CD4-positive, CD25-positive, alpha-beta regulatory T cell (primary cell): ENCODE measurements around the gene ZNF497. TPM values are rescaled to one million over a fixed set of nuclear protein-coding genes. Genes with fewer than 3 reads are reported as not detected.

Source experiments
- ATAC-seq, 2 donors: fragments of 150-1000 bp; cut with Tn5 transposase; one replicate each; pipeline ENCODE4 v1.10.0; 2021; ENCODE audit warnings: low read depth in 2 of 2, moderate number of reproducible peaks in 2 of 2, moderate library complexity in 1 of 2
- DNase-seq, 3 donors: peaks; one replicate each; pipeline versions ENCODE4 v3.0.0 to v3.0.0-alpha.2; 2012 to 2022; ENCODE audit warnings: mixed read lengths in 1 of 3
- H3K27ac ChIP-seq: one replicate; pipeline ENCODE4 v1.7.0; 2013; ENCODE audit warnings: mild to moderate bottlenecking, low read length; ENCODE audit not compliant: insufficient read depth, poor library complexity, severe bottlenecking
- H3K27me3 ChIP-seq: one replicate; pipeline ENCODE4 v1.7.0; 2013; ENCODE audit warnings: low read length; ENCODE audit not compliant: control insufficient read depth, insufficient read depth
- H3K36me3 ChIP-seq: one replicate; pipeline ENCODE4 v1.7.0; 2013; ENCODE audit warnings: mild to moderate bottlenecking, low read length, moderate library complexity; ENCODE audit not compliant: control insufficient read depth, insufficient read depth
- H3K4me1 ChIP-seq: 2 replicates; pipeline ENCODE4 v1.7.0; 2013; ENCODE audit warnings: mild to moderate bottlenecking, low read length; ENCODE audit not compliant: insufficient read depth, control insufficient read depth, poor library complexity, severe bottlenecking
- H3K4me3 ChIP-seq: one replicate; pipeline ENCODE4 v1.7.0; 2013; ENCODE audit warnings: low read depth, mild to moderate bottlenecking, low read length, moderate library complexity
- H3K9me3 ChIP-seq, 2 experiments: 1 replicate in 1 of 2; 2 replicates in 1 of 2; pipeline ENCODE4 v1.7.0; 2013; ENCODE audit warnings: low read length in 2 of 2, mild to moderate bottlenecking in 1 of 2, moderate library complexity in 1 of 2; ENCODE audit not compliant: control insufficient read depth in 2 of 2
- H3K27ac Mint-ChIP-seq, 3 donors: one replicate each; pipeline ENCODE4 v1.8.0; 2020 to 2022; ENCODE audit warnings: mild to moderate bottlenecking in 3 of 3, mixed read lengths in 3 of 3, moderate library complexity in 2 of 3
- H3K27me3 Mint-ChIP-seq: one replicate; pipeline ENCODE4 v1.8.0; 2022; ENCODE audit warnings: mild to moderate bottlenecking, mixed read lengths
- H3K36me3 Mint-ChIP-seq: one replicate; pipeline ENCODE4 v1.8.0; 2020; ENCODE audit warnings: mixed read lengths
- H3K4me1 Mint-ChIP-seq, 4 donors: one replicate each; pipeline ENCODE4 v1.8.0; 2020 to 2022; ENCODE audit warnings: mixed read lengths in 4 of 4, mild to moderate bottlenecking in 1 of 4
- H3K4me3 Mint-ChIP-seq, 4 donors: one replicate each; pipeline ENCODE4 v1.8.0; 2020 to 2022; ENCODE audit warnings: mild to moderate bottlenecking in 4 of 4, mixed read lengths in 4 of 4, moderate library complexity in 3 of 4
- H3K9me3 Mint-ChIP-seq, 7 donors: one replicate each; pipeline ENCODE4 v1.8.0; 2020 to 2022; ENCODE audit warnings: mixed read lengths in 7 of 7, mild to moderate bottlenecking in 3 of 7, moderate library complexity in 2 of 7
- polyA plus RNA-seq, 4 donors: library from polyadenylated mRNA; unstranded; fragments of 300-500 nt; fragmentation: Illumina TruSeq; gene quantifications; one replicate each; pipeline ENCODE4 v1.2.3, GENCODE V29; 2021
- total RNA-seq: library from RNA; stranded (reverse); gene quantifications from one replicate; pipeline ENCODE4 v1.2.3, GENCODE V29; 2022

The ZNF497 gene
- total and polyA plus RNA-seq, 5 donors from 2014 or later = 0.27 to 0.79 (median 0.38) TPM

GRCh38 chr19:58338825-58339558, 23.6 kb downstream of the ZNF497 start:
- peaks cover 46% of the 10 kb centered on the region for H3K36me3 Mint-ChIP-seq
- peaks cover 18% of the 10 kb centered on the region for H3K36me3 ChIP-seq
- no peaks in the 10 kb centered on the region for H3K4me1 ChIP-seq
- no peak overlapping the region for H3K27ac Mint-ChIP-seq
- H3K27me3 Mint-ChIP-seq = no peaks in the 10 kb centered on the region
- peaks cover 0 to 3% (median 0%) of the 10 kb centered on the region in 7 donors for H3K9me3 Mint-ChIP-seq
- H3K9me3 ChIP-seq = no peaks in the 10 kb centered on the region
- H3K4me3 ChIP-seq = no peak overlapping the region
- no peak overlapping the region for H3K27ac ChIP-seq
- H3K4me1 Mint-ChIP-seq = peaks cover 4 to 10% (median 6%) of the 10 kb centered on the region in 4 donors
- no peak for DNase-seq
- no peak for ATAC-seq
- no peaks in the 10 kb centered on the region for H3K27me3 ChIP-seq
- H3K4me3 Mint-ChIP-seq = no peak overlapping the region

- H3K4me1 Mint-ChIP-seq = peaks cover 4 to 10% (median 6%) of the 10 kb centered on the region in 4 donors
- H3K4me3 Mint-ChIP-seq = no peak overlapping the region
- Histone ChIP-seq H3K4me1 (no peaks in the 10 kb centered on the region), H3K27ac (no peak overlapping the region), H3K4me3 (no peak overlapping the region), H3K27me3 (no peaks in the 10 kb centered on the region), H3K9me3 (no peaks in the 10 kb centered on the region), H3K36me3 (peaks cover 18% of the 10 kb centered on the region)
- no peak for ATAC-seq
- DNase-seq = no peak
- no peaks in the 10 kb centered on the region for H3K27me3 Mint-ChIP-seq
- peaks cover 0 to 3% (median 0%) of the 10 kb centered on the region in 7 donors for H3K9me3 Mint-ChIP-seq
- H3K27ac Mint-ChIP-seq = no peak overlapping the region
- peaks cover 46% of the 10 kb centered on the region for H3K36me3 Mint-ChIP-seq
Observed at GRCh38 chr19:58338336-58338735, 24.2 kb downstream of the ZNF497 start.

GRCh38 chr19:58336820-58337219, 25.7 kb downstream of the ZNF497 start:
- H3K27ac Mint-ChIP-seq = no peak overlapping the region
- peaks cover 0 to 3% (median 0%) of the 10 kb centered on the region in 7 donors for H3K9me3 Mint-ChIP-seq
- no peak for DNase-seq
- Histone ChIP-seq H3K27me3 (no peaks in the 10 kb centered on the region), H3K4me1 (no peaks in the 10 kb centered on the region), H3K9me3 (no peaks in the 10 kb centered on the region), H3K36me3 (peaks cover 18% of the 10 kb centered on the region), H3K4me3 (no peak overlapping the region), H3K27ac (no peak overlapping the region)
- ATAC-seq = no peak
- no peak overlapping the region for H3K4me3 Mint-ChIP-seq
- H3K36me3 Mint-ChIP-seq = peaks cover 39% of the 10 kb centered on the region
- H3K4me1 Mint-ChIP-seq = peaks cover 4 to 15% (median 7%) of the 10 kb centered on the region in 4 donors
- no peaks in the 10 kb centered on the region for H3K27me3 Mint-ChIP-seq

- Mint-ChIP-seq H3K4me3 (no peak overlapping the region), H3K27ac (no peak overlapping the region), H3K9me3 (peaks cover 0 to 3% (median 0%) of the 10 kb centered on the region in 7 donors), H3K36me3 (peaks cover 37% of the 10 kb centered on the region), H3K27me3 (no peaks in the 10 kb centered on the region), H3K4me1 (peaks cover 4 to 15% (median 6%) of the 10 kb centered on the region in 4 donors)
- Histone ChIP-seq H3K27ac (no peak overlapping the region), H3K36me3 (peaks cover 18% of the 10 kb centered on the region), H3K4me1 (no peaks in the 10 kb centered on the region), H3K27me3 (no peaks in the 10 kb centered on the region), H3K4me3 (no peak overlapping the region), H3K9me3 (no peaks in the 10 kb centered on the region)
- ATAC-seq (no peak), DNase-seq (no peak)
Observed at GRCh38 chr19:58336216-58336615, 26.3 kb downstream of the ZNF497 start.

- ATAC-seq = no peak
- H3K4me3 ChIP-seq = no peak overlapping the region
- H3K27ac ChIP-seq = no peak overlapping the region
- H3K36me3 Mint-ChIP-seq = peaks cover 32% of the 10 kb centered on the region
- H3K27me3 Mint-ChIP-seq = no peaks in the 10 kb centered on the region
- peaks cover 18% of the 10 kb centered on the region for H3K36me3 ChIP-seq
- no peaks in the 10 kb centered on the region for H3K27me3 ChIP-seq
- H3K4me3 Mint-ChIP-seq = no peak overlapping the region
- no peak for DNase-seq
- peaks cover 0 to 3% (median 0%) of the 10 kb centered on the region in 7 donors for H3K9me3 Mint-ChIP-seq
- no peak overlapping the region for H3K27ac Mint-ChIP-seq
- H3K4me1 ChIP-seq = no peaks in the 10 kb centered on the region
- H3K9me3 ChIP-seq = no peaks in the 10 kb centered on the region
- peaks cover 2 to 15% (median 4%) of the 10 kb centered on the region in 4 donors for H3K4me1 Mint-ChIP-seq
Observed at GRCh38 chr19:58335630-58336029, 26.9 kb downstream of the ZNF497 start.

- H3K4me1 ChIP-seq = no peaks in the 10 kb centered on the region
- no peak overlapping the region for H3K27ac Mint-ChIP-seq
- H3K36me3 Mint-ChIP-seq = peaks cover 26% of the 10 kb centered on the region
- no peak overlapping the region for H3K27ac ChIP-seq
- no peaks in the 10 kb centered on the region for H3K27me3 ChIP-seq
- H3K27me3 Mint-ChIP-seq = no peaks in the 10 kb centered on the region
- no peak overlapping the region for H3K4me3 ChIP-seq
- DNase-seq (no peak), ATAC-seq (no peak)
- H3K9me3 Mint-ChIP-seq = peaks cover 0 to 3% (median 0%) of the 10 kb centered on the region in 7 donors
- no peak overlapping the region for H3K4me3 Mint-ChIP-seq
- peaks cover 0 to 11% (median 1%) of the 10 kb centered on the region in 4 donors for H3K4me1 Mint-ChIP-seq
- peaks cover 18% of the 10 kb centered on the region for H3K36me3 ChIP-seq
- no peaks in the 10 kb centered on the region for H3K9me3 ChIP-seq
Observed at GRCh38 chr19:58334691-58335249, 27.8 kb downstream of the ZNF497 start.

- no peaks in the 10 kb centered on the region for H3K9me3 ChIP-seq
- H3K27me3 ChIP-seq = no peaks in the 10 kb centered on the region
- Mint-ChIP-seq H3K27me3 (no peaks in the 10 kb centered on the region), H3K4me3 (no peak overlapping the region), H3K36me3 (peaks cover 12% of the 10 kb centered on the region), H3K4me1 (peaks cover 0 to 13% (median 2%) of the 10 kb centered on the region in 4 donors), H3K27ac (no peak overlapping the region), H3K9me3 (no peaks in the 10 kb centered on the region)
- no peak overlapping the region for H3K4me3 ChIP-seq
- H3K27ac ChIP-seq = no peak overlapping the region
- H3K36me3 ChIP-seq = peaks cover 12% of the 10 kb centered on the region
- peaks cover 2% of the 10 kb centered on the region for H3K4me1 ChIP-seq
- DNase-seq (no peak), ATAC-seq (no peak)
Observed at GRCh38 chr19:58332697-58333096, 29.9 kb downstream of the ZNF497 start.
